ENCODE data around the gene FAM240A.
A peak's percentile ranks its signal among the peaks of the same experiment; 100 is the strongest.
"Not testable (repeated sequence)": the region's sequence is repeated elsewhere in the genome, so short reads cannot be mapped to it uniquely, and the experiment has no call there.

The FAM240A gene

GRCh38 chr3:46587268-46587667 lies 25.1 kb upstream of the FAM240A start:
- not testable (repeated sequence) for DNase-seq

GRCh38 chr3:46593274-46593862 lies 19.0 kb upstream of the FAM240A start:
- peak; percentile 43 for DNase-seq

GRCh38 chr3:46593979-46594378 lies 18.3 kb upstream of the FAM240A start:
- DNase-seq, result no peak

- DNase-seq, result peak; percentile 37
Observed at GRCh38 chr3:46594723-46595122, 17.6 kb upstream of the FAM240A start.

GRCh38 chr3:46595819-46596314 lies 16.5 kb upstream of the FAM240A start:
- DNase-seq, result peak; percentile 27

GRCh38 chr3:46599590-46599989 lies 12.7 kb upstream of the FAM240A start:
- peak; percentile 4 for DNase-seq

- DNase-seq, result no peak
Observed at GRCh38 chr3:46603446-46604046, 8.8 kb upstream of the FAM240A start.

GRCh38 chr3:46604127-46604526 lies 8.2 kb upstream of the FAM240A start:
- peak; percentile 2 for DNase-seq

GRCh38 chr3:46607603-46608028 lies 4.7 kb upstream of the FAM240A start:
- peak; percentile 33 for DNase-seq

- DNase-seq, result peak; percentile 19
Observed at GRCh38 chr3:46609212-46609721, 3.1 kb upstream of the FAM240A start.

- DNase-seq, result peak; percentile 22
Observed at GRCh38 chr3:46609944-46610722, 2.2 kb upstream of the FAM240A start.

- DNase-seq, result peak; percentile 41
Observed at GRCh38 chr3:46613313-46614005, 1.1 kb downstream of the FAM240A start.

GRCh38 chr3:46614431-46614830 lies 2.1 kb downstream of the FAM240A start:
- no peak for DNase-seq

GRCh38 chr3:46615050-46615775 lies 2.9 kb downstream of the FAM240A start:
- DNase-seq, result peak; percentile 50

GRCh38 chr3:46615976-46616375 lies 3.7 kb downstream of the FAM240A start:
- DNase-seq, result peak; percentile 37

GRCh38 chr3:46617941-46618340 lies 5.6 kb downstream of the FAM240A start:
- DNase-seq, result no peak

GRCh38 chr3:46619845-46620778 lies 7.8 kb downstream of the FAM240A start:
- DNase-seq, result no peak

- no peak for DNase-seq
Observed at GRCh38 chr3:46624533-46624932, 12.2 kb downstream of the FAM240A start.

GRCh38 chr3:46624975-46625490 lies 12.7 kb downstream of the FAM240A start:
- no peak for DNase-seq

GRCh38 chr3:46626039-46626438 lies 13.7 kb downstream of the FAM240A start:
- no peak for DNase-seq

GRCh38 chr3:46627078-46627477 lies 14.8 kb downstream of the FAM240A start:
- DNase-seq, result no peak
